H9 (cell line): ENCODE results near the gene MBNL1. TPM values are rescaled to one million over a fixed set of nuclear protein-coding genes. Genes with fewer than 3 reads are reported as not detected.

Source experiments
- DNase-seq: peaks from one replicate; pipeline ENCODE4 v3.0.0-alpha.2; 2017
- H2AFZ ChIP-seq: one replicate; pipeline ENCODE4 v1.6.1; 2013; ENCODE audit warnings: mild to moderate bottlenecking, low read length, control low read depth, moderate library complexity
- H2AK5ac ChIP-seq: 2 replicates; pipeline ENCODE4 v1.6.1; 2013; ENCODE audit warnings: low read length, control low read depth, mixed read lengths; ENCODE audit not compliant: insufficient read length
- H2BK120ac ChIP-seq: one replicate; pipeline ENCODE4 v1.6.1; 2013; ENCODE audit warnings: low read depth, mild to moderate bottlenecking, low read length, control low read depth, inconsistent platforms; ENCODE audit not compliant: poor library complexity, severe bottlenecking
- H2BK12ac ChIP-seq: 2 replicates; pipeline ENCODE4 v1.6.1; 2013; ENCODE audit warnings: low read length, control low read depth, mixed read lengths, low read depth; ENCODE audit not compliant: insufficient read length
- H2BK15ac ChIP-seq: 2 replicates; pipeline ENCODE4 v1.6.1; 2013; ENCODE audit warnings: low read depth, low read length, control low read depth
- H2BK20ac ChIP-seq: one replicate; pipeline ENCODE4 v1.6.1; 2013; ENCODE audit warnings: low read depth, mild to moderate bottlenecking, low read length, control low read depth, inconsistent platforms; ENCODE audit not compliant: poor library complexity, severe bottlenecking
- H2BK5ac ChIP-seq: 2 replicates; pipeline ENCODE4 v1.6.1; 2013; ENCODE audit warnings: low read length, control low read depth, mixed read lengths; ENCODE audit not compliant: insufficient read length
- H3K14ac ChIP-seq: 2 replicates; pipeline ENCODE4 v1.6.1; 2013; ENCODE audit warnings: low read length, control low read depth; ENCODE audit not compliant: insufficient read depth
- H3K18ac ChIP-seq: 2 replicates; pipeline ENCODE4 v1.6.1; 2013; ENCODE audit warnings: low read depth, mild to moderate bottlenecking, mixed read lengths, low read length, control low read depth; ENCODE audit not compliant: insufficient read length
- H3K23ac ChIP-seq: 2 replicates; pipeline ENCODE4 v1.6.1; 2013; ENCODE audit warnings: low read length, control low read depth, mixed read lengths, low read depth; ENCODE audit not compliant: insufficient read length
- H3K23me2 ChIP-seq: 2 replicates; pipeline ENCODE4 v1.6.1; 2013; ENCODE audit warnings: low read depth, mild to moderate bottlenecking, mixed read lengths, low read length, control low read depth; ENCODE audit not compliant: insufficient read length, poor library complexity, severe bottlenecking
- H3K27ac ChIP-seq: 2 replicates; pipeline ENCODE4 v1.5.1; 2013; ENCODE audit warnings: low read length, control low read depth, mixed read lengths, low read depth; ENCODE audit not compliant: insufficient read length
- H3K27me3 ChIP-seq: 2 replicates; pipeline ENCODE4 v1.6.1; 2013; ENCODE audit warnings: low read length, control low read depth, inconsistent platforms; ENCODE audit not compliant: insufficient read depth
- H3K4ac ChIP-seq: 2 replicates; pipeline ENCODE4 v1.6.1; 2013; ENCODE audit warnings: low read depth, mild to moderate bottlenecking, control low read depth, inconsistent platforms, low read length, moderate library complexity
- H3K4me1 ChIP-seq: 2 replicates; pipeline ENCODE4 v1.6.1; 2013; ENCODE audit warnings: low read length, control low read depth, inconsistent platforms; ENCODE audit not compliant: insufficient read depth
- H3K4me2 ChIP-seq: 2 replicates; pipeline ENCODE4 v1.6.1; 2013; ENCODE audit warnings: low read length, control low read depth, mixed read lengths; ENCODE audit not compliant: insufficient read length, insufficient read depth
- H3K56ac ChIP-seq: 2 replicates; pipeline ENCODE4 v1.6.1; 2013; ENCODE audit warnings: low read depth, mild to moderate bottlenecking, mixed read lengths, low read length, control low read depth; ENCODE audit not compliant: insufficient read length
- H3K79me1 ChIP-seq: 2 replicates; pipeline ENCODE4 v1.6.1; 2013; ENCODE audit warnings: low read depth, mild to moderate bottlenecking, moderate library complexity, low read length, control low read depth, inconsistent platforms; ENCODE audit not compliant: insufficient read depth, poor library complexity, severe bottlenecking
- H3K79me2 ChIP-seq: 2 replicates; pipeline ENCODE4 v1.6.1; 2013; ENCODE audit warnings: low read length, control low read depth, inconsistent platforms; ENCODE audit not compliant: insufficient read depth
- H3K9ac ChIP-seq: 2 replicates; pipeline ENCODE4 v1.6.1; 2013; ENCODE audit warnings: low read length, control low read depth, mixed read lengths; ENCODE audit not compliant: insufficient read length; ENCODE audit errors: extremely low read depth
- H3K9me3 ChIP-seq: one replicate; pipeline ENCODE4 v1.6.1; 2013; ENCODE audit warnings: low read depth, low read length, inconsistent platforms; ENCODE audit not compliant: control insufficient read depth
- H3T11ph ChIP-seq: one replicate; pipeline ENCODE4 v1.6.1; 2013; ENCODE audit warnings: mild to moderate bottlenecking, low read length, control low read depth, inconsistent platforms
- H4K20me1 ChIP-seq: one replicate; pipeline ENCODE4 v1.6.1; 2013; ENCODE audit not compliant: control insufficient read depth, insufficient read length, insufficient read depth
- H4K5ac ChIP-seq: 2 replicates; pipeline ENCODE4 v1.6.1; 2013; ENCODE audit warnings: low read depth, mild to moderate bottlenecking, mixed read lengths, low read length, control low read depth; ENCODE audit not compliant: insufficient read length
- H4K8ac ChIP-seq: replicated peaks from 2 replicates; pipeline ENCODE4 v1.6.1; 2013; ENCODE audit warnings: low read length, control low read depth, mixed read lengths, low read depth; ENCODE audit not compliant: insufficient read length
- H4K91ac ChIP-seq: 2 replicates; pipeline ENCODE4 v1.6.1; 2013; ENCODE audit warnings: low read depth, mild to moderate bottlenecking, moderate library complexity, mixed read lengths, low read length, control low read depth; ENCODE audit not compliant: insufficient read length
- H3K27ac Mint-ChIP-seq, 3 experiments: 2 replicates in 2 of 3; 3 replicates in 1 of 3; pipeline ENCODE4 v1.8.0; 2020 to 2021; ENCODE audit warnings: mixed read lengths in 3 of 3, mild to moderate bottlenecking in 1 of 3, moderate library complexity in 1 of 3
- H3K27me3 Mint-ChIP-seq: 2 replicates; pipeline ENCODE4 v1.8.0; 2021; ENCODE audit warnings: low read depth, mild to moderate bottlenecking, moderate library complexity, mixed read lengths
- H3K36me3 Mint-ChIP-seq, 3 experiments: 2 replicates in 2 of 3; 3 replicates in 1 of 3; pipeline ENCODE4 v1.8.0; 2020 to 2021; ENCODE audit warnings: low read depth in 3 of 3, mixed read lengths in 3 of 3; ENCODE audit not compliant: insufficient read depth in 1 of 3
- H3K4me1 Mint-ChIP-seq, 2 experiments: 2 replicates each; pipeline ENCODE4 v1.8.0; 2020; ENCODE audit warnings: mixed read lengths in 2 of 2
- H3K4me3 Mint-ChIP-seq, 2 experiments: 2 replicates in 1 of 2; 3 replicates in 1 of 2; pipeline ENCODE4 v1.8.0; 2020 to 2021; ENCODE audit warnings: mild to moderate bottlenecking in 2 of 2, mixed read lengths in 2 of 2, moderate library complexity in 1 of 2
- H3K9me3 Mint-ChIP-seq, 2 experiments: 2 replicates in 1 of 2; 3 replicates in 1 of 2; pipeline ENCODE4 v1.8.0; 2020; ENCODE audit warnings: mild to moderate bottlenecking in 2 of 2, mixed read lengths in 2 of 2, moderate library complexity in 1 of 2
- WGBS: extraction: QIAGEN DNeasy Blood & Tissue Kit; methylation state at CpG from one replicate; pipeline ENCODE4 v1.1.7; 2013; ENCODE audit warnings: missing lambda C conversion rate, low lambda C conversion rate, mixed read lengths; ENCODE audit not compliant: insufficient read length; ENCODE audit errors: extremely low coverage; 5-methylcytosine and 5-hydroxymethylcytosine counted together
- total RNA-seq: library from RNA; stranded (reverse); gene quantifications from 2 replicates; pipeline ENCODE4 v1.2.1, GENCODE V29; 2021
- TF ChIP-seq, protein P1 (sequence below): fragments of 200-600 bp; sonication (generic); conservative IDR thresholded peaks from 3 replicates; pipeline ENCODE4 v1.8.0; 2021; ENCODE audit warnings: antibody characterized with exemption, mild to moderate bottlenecking

MBNL1 gene
- total RNA-seq, 1 experiment from 2014 or later: 14.9 TPM

DNA sequence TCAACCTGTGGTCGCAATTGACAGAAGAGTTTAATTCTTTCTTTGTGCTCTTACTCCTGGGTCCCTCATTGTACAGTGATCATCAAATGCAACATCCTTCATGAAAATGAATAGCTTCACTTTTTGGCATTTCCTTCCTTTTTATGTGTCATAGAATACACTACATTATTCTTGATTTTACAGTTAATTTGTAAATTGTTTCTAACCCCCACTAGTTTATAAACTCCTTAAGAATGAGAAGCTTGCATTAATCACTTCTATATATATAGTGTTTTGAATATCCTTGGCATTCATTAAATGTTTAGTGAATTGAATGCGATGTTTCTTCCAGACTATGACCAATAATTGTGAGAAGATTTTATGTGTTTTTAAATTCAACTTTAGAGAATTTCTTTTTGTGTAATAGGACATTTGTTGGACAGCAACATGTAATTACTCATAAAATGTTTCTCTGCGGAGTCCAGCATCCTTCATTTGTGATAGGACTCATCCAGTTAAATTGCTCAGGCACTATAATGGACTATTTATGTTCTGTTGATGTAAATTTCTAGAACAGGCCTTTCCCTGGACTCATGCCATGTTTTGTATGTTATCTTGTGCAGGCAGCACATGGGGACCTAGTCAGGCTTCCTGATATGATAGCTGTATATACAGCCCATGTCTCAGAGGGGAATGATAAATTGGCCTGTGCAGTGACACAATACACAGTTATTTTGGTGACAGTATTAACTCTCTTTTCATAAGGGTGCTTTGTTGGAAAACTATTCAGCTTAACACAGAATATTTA, 51.3 kb downstream of the MBNL1 start:
- Histone ChIP-seq H3K18ac (no peak overlapping the region), H2AK5ac (no peak overlapping the region), H3K23ac (no peak overlapping the region), H2BK20ac (no peak overlapping the region), H3K27me3 (no peaks in the 10 kb centered on the region), H3K4ac (no peak overlapping the region), H3K14ac (no peak overlapping the region), H3T11ph (no peak overlapping the region), H2BK12ac (no peak overlapping the region), H3K4me1 (no peaks in the 10 kb centered on the region), H4K5ac (no peak overlapping the region), H3K79me2 (no peaks in the 10 kb centered on the region; the same call in 1 of the 2 replicates), H3K4me2 (no peak overlapping the region), H4K91ac (no peak overlapping the region), H2AFZ (no peak overlapping the region), H2BK5ac (no peak overlapping the region), H3K9me3 (no peaks in the 10 kb centered on the region), H4K8ac (no peak overlapping the region), H3K27ac (no peak overlapping the region), H3K23me2 (no peaks in the 10 kb centered on the region), H4K20me1 (no peaks in the 10 kb centered on the region), H2BK120ac (no peak overlapping the region), H3K79me1 (no peaks in the 10 kb centered on the region), H3K9ac (no peak overlapping the region), H2BK15ac (no peak overlapping the region), H3K56ac (no peak overlapping the region)
- peaks cover 20 to 25% of the 10 kb centered on the region in 2 experiments for H3K4me1 Mint-ChIP-seq
- TF ChIP-seq, protein P1, sequence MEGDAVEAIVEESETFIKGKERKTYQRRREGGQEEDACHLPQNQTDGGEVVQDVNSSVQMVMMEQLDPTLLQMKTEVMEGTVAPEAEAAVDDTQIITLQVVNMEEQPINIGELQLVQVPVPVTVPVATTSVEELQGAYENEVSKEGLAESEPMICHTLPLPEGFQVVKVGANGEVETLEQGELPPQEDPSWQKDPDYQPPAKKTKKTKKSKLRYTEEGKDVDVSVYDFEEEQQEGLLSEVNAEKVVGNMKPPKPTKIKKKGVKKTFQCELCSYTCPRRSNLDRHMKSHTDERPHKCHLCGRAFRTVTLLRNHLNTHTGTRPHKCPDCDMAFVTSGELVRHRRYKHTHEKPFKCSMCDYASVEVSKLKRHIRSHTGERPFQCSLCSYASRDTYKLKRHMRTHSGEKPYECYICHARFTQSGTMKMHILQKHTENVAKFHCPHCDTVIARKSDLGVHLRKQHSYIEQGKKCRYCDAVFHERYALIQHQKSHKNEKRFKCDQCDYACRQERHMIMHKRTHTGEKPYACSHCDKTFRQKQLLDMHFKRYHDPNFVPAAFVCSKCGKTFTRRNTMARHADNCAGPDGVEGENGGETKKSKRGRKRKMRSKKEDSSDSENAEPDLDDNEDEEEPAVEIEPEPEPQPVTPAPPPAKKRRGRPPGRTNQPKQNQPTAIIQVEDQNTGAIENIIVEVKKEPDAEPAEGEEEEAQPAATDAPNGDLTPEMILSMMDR: no peak
- no peak overlapping the region for H3K27ac Mint-ChIP-seq
- no peak for DNase-seq
- no peaks in the 10 kb centered on the region; a peak in 1 of 7 replicates for H3K36me3 Mint-ChIP-seq
- no peaks in the 10 kb centered on the region for H3K27me3 Mint-ChIP-seq
- H3K9me3 Mint-ChIP-seq: no peaks in the 10 kb centered on the region
- no peak overlapping the region for H3K4me3 Mint-ChIP-seq
- no CpG with 5 or more reads among the region's 3 CpGs for WGBS
